Non-pigmented ciliary epithelial cell (primary cell): Measurements from ENCODE around the gene PRR29.
"Not testable (repeated sequence)": the region's sequence is repeated elsewhere in the genome, so short reads cannot be mapped to it uniquely, and the experiment has no call there.

ENCODE experiments used
- DNase-seq: peaks from one replicate; pipeline ENCODE4 v3.0.0-alpha.2; 2010; ENCODE audit warnings: low read depth

PRR29 gene

DNA sequence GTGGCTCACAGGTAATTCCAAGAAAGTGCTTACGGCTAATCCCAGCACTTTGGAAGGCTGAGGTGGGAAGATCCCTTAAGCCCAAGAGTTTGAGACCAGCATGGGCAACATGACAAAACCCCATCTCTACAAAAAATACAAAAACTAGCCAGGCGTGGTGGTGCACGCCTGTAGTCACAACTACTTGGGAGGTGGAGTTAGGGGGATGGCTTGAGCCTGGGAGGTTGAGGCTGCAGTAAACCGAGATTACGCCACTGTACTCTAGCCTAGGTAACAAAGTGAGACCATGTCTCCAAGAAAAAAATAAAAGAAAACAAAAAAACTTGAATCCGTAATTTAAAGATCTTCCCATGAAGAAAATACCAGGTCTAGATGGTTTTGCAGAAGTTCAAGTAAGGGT is 17.3 kb downstream of the PRR29 start:
- no peak for DNase-seq

DNA sequence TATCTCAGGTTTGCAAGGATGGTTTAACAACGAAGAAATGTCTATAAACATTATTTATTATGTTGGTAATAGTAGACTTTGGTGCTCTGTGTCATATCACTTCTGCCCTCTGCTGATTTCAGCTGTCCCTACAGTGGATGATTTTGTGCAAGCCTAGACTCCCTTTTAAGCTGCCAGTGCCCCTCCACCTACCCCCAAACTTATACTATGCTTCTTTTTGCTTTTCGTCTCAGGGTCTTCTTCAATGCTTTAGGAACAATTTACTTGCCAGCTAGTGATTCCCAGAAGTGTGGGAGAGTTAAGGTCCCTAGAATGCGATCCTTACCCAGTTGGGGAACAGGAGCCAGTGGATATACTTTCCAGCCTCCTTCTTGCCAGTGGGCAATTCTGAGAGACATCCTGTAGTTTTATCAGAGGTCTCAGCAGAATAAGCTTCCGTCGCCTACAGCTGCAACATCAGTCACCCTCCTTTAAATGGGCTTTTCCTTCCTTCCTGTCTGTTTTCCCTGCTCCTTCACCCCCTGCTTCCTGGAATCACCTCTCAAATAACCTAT is 18.2 kb downstream of the PRR29 start:
- DNase-seq: no peak

DNA sequence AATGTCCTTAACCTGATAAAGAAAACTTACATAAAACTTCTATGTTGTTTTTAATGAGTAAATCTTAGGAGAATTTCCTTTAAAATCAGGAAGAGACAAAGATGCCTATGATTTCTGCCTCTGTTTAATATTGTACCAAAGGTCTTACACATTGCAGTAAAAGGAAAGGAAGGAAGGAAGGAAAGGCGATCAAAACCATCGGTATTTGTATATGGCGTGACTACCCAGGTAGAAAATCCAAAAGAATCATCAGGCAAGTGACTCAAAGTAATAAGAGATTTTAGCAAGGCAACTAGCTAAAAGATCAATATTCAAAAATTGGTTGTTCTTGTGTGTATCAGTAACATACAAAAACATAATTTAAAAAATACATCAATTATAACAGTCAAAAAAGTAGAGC is 18.8 kb downstream of the PRR29 start:
- DNase-seq: no peak

DNA sequence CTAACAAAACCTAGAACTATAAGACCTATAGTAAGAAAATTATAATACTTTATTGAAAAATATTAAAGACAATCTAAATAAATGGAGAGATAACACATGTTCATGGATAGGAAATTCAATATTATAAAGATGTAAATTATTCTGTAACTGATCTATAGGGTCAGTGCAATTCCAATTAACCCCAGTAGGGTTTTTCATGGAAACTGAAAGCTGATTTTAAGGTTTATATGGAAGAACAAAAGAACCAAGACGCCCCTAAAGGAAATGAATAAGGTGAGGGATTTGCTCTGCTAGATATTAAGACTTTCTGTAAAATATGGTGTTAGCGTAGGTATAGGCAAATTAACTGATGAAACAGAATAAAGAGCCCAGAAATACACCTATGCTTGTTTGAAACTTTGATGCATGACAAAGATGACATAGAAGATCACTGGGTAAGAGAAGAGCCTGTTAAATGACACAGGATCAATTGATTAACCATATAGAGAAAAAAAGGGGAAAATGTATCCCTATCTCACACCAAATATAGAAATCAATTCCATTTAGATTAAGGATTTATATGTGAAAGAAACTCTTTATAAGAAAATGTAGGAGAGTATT is 19.3 kb downstream of the PRR29 start:
- DNase-seq: no peak

DNA sequence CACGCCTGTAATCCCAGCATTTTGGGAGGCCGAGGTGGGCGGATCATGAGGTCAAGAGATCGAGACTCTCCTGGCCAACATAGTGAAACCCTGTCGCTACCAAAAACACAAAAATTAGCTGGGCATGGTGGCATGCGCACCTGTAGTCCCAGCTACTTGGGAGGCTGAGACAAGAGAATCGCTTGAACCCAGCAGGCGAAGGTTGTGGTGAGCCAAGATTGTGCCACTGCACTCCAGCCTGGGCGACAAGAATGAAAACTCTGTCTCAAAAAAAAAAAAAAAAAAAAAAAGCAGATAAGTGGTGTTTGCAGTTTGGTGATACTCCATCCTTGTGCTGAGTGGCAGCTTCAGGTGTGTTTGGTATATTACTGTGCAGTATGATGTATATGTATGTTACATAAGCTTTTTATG is 21.4 kb downstream of the PRR29 start:
- not testable (repeated sequence) for DNase-seq

DNA sequence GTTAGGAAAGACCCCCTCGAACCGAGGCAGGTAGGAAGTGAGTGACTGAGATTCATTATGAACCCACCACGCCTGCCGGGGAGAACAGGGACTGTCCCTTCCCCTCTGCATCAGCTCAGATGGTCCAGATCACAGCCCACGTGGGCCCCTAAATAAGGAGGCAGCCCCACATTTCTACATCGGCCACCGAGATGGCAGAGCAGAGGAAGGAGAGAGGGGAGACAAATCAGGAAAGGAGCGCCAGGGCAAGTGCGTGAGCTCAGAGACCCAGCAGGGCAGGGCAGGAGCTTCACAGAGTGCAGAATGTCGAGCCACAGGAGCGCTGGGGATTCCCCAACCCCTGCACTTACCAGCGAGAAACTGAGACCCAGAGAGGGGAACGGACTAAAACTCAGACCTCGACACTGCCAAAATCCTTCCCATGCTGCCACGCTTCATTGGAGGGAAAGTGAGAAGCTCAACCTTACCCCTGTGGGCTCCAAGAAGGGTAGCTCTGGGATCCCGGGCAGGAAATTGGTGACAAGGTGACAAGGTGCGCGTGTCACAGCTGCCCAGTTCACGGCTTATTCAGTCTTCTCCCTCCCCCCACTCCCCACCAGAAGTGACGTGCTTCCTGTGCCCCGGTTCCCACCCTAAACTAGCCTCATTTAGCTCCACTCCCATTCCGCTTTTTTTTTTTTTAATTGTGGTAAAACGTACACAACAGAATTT is 22.1 kb downstream of the PRR29 start, which contains the start of gene ICAM2:
ICAM2 (minus strand) TSS at position 578 of the 711 bp plus-strand sequence. CDS start 13,942 bp downstream, outside the sequence.
- DNase-seq: no peak

DNA sequence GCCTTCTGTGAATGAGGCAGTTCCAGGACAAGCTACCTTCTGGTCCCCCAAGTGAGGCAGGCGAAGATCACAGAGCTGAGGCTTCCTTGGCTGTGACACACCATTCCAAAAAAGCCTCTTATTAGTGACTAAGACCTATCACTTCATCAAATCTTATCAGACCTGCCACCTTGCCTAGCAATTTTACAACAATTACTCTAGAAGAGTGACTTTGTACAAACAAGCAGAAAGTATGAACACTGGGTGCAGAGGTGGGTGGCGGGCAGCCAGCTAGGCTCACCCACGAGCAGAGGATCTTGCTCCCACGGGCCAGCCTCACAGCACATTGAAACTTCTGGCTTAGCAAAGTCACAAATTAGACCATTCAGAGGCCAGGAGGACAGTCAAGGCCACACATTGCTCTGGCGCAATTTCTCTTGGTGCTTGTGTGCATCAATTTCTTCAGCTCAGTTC is 24.5 kb downstream of the PRR29 start:
- DNase-seq: no peak

DNA sequence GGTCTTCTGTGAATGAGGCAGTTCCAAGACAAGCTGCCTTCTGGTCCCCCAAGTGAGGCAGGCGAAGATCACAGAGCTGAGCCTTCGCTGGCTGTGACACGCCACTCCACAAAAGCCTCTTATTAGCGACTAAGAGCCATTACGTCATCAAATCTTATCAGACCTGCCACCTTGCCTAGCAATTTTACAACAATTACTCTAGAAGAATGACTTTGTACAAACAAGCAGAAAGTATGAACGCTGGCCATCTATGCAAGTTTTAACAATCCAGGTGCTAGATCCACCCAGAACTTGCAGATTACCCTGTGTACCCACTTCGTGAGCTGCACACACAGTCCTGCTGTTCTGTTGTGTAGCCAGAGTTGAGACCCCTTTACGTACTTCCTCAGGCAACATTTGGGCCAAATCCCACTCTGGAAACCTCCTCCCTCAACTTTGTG is 26.1 kb downstream of the PRR29 start:
- DNase-seq: no peak

DNA sequence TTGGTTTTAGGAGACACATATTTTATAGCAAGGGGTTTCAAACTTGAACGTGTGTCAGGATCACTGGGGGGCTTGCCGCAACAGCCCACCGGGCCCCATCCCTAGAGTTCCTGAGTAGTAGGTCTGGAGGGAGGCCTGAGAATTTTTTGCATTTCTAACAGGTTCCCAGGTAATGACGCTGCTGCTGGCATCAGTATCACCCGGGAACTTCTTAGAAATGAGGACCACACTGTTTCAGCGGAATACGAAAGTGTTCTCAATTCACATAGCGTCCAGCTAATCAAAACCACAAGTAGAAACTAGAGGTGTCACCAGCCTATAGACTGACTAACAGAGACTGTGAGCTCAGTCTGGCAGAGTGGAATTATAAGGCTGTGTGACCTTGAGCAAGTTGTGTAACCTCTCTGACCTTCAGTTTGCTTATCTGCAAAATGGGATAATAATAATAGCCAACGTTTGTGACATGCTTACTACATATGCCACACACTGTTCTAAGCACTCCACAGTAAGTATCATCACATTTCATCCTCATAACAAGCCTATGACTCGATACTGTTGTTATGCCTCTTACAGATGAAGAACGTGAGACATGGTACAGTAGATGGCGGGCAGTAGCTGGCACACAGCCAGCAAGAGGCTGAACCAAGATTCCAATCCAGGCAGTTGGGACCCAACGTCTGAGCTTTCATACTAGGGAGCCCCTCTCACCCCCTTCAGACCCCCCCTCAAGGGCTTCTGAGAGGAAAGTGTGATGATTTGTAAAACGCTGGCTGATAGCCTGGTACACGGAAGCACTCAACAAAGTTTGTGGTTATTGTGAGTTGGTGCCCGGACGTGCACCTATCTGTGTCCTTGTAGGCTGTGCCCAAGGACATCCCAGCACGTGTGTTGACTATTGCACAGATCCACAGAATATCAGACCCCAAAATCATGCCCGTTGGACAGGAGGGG is 26.9 kb downstream of the PRR29 start:
- DNase-seq: no peak

DNA sequence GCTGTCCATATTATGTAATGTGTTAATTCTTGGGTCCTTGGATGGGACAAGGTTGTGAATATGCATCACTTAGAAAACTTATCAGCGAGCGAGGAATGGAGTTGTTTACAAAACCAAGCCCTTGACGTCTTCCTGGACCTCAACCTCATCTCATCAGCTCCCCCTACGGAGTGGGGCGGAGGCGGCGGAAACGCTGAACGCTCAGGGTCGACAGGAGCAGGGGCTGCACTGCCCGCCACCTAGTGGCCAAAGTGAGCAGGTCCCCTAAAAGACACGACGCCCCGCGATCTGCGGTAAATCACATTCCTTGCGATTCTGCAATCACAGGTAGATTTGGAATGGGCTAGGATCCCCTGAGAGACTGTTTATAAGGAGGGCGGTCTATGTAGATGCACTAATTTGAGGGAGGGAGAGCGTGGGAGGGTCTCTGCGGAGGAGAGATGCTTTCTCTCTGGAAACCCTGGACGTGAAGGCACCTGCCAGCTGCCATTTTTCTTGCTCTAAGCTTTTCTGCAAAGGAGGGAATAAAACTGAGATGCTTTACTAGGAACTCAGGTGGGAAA is 27.7 kb downstream of the PRR29 start:
- peak; percentile 4 for DNase-seq

DNA sequence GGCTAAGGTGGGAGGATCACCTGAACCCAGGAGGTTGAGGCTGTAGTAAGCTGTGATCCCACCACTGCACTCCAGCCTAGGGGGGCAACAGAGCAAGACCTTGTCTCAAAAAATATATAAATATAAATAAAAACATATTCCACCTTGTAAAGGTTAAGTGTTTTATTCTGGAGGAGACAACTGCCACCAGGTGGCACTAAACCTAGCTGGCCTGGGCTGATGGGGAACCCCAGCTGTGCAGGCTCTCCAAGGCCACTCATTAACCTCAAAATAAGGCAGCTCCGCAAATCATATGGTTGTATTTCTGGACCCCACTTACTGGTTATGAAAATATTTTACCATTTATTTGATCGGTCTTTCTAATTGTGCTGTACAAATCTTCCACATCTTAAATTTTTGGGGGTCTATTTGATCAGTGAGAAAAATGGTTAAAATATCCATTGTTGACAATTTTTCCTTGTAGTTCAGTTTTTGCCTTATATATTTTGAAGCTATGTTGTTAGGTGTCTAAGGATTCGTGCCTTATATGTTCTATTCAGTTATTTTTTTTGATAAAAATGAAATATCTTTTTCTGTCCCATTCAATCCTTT is 30.8 kb downstream of the PRR29 start:
- peak; percentile 23 for DNase-seq

DNA sequence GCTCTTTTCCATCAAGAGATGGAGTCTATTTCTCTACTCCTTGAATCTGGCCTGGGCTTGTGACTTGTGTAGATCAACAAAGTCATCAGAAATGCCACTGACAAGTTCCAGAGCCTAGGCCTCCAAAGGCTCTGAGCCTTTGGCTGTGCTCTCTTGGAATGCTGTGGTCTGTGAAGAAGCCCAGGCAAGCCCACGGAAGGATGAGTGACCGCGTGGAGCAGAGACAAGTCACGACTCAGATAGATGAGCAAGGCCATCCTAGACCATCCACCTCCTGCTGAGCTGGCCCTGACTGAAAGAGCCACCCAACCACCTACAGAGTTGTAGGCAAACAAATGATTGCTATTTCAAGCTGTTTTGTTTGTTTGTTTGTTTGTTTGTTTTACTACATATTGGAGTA is 33.9 kb downstream of the PRR29 start:
- no peak for DNase-seq

DNA sequence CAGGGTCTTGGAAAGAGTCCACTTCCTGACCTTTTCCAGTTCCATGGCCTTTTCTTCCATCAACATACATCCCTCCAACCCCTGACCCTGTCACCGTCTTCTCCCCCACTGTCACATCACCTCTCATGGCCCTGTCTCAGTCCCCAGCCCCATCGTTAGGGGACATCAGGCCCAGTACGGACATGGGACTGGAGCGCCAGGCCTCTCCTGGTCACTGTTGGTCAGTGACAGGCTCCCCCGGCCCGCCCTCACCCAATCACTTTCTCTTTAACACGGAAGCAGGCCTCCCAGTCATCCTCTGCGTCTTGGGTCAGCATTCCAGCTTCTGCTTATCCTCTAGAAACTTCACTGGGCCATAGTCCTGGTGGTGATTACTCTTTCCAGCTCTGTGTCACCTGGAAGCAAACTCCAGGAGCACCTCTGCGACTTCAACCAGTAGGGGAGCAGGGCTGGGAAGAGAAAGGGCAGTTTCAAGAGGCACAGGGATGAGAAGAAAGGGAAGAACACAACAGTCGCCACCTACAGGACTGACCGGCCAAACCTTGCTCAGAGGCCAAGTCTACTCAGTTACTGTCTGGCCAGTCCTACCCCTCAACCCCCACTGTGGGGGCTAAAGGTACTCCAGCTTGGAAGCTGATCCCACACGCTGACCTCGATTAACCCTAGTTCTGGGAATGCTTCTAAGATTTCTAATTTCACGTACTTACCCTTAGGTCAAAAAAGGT is 38.2 kb downstream of the PRR29 start:
- DNase-seq: no peak

DNA sequence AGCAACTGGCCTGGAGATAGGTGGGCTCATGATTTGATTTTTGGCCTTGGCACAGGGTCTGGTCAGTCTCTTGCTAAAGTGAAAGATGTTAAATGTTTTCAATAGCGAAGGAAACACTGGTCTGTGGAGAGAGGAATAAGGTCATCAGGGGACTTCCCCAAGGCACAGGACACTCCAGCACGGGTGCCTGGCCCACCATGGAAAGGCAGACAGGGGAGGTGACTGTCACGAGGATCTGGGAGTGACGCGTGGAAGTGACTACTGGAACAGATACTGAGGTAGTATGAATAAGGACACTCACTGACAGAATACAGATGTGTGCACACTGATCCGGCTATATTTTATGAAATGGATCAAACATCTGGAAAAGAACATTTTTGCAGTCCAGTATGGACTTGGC is 39.0 kb downstream of the PRR29 start:
- DNase-seq: no peak

DNA sequence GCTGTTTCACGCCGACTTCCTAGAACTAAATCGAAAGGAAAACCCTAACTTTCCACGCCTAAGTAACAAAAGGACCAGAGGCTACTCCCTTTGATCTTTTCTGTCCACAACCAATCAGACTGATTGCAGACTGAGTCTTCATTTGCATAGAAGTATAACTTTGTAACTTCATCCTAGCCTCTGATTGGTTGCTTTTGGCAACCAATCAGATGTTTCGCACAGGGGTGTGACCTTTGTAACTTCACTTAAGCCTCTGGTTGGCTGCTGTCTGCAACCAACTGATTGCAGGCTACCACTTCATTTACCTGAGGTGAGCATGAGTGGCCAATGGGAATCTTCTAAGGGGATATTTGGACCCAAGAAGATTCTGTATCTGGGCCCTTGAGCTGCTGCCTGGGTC is 39.7 kb downstream of the PRR29 start:
- no peak for DNase-seq

DNA sequence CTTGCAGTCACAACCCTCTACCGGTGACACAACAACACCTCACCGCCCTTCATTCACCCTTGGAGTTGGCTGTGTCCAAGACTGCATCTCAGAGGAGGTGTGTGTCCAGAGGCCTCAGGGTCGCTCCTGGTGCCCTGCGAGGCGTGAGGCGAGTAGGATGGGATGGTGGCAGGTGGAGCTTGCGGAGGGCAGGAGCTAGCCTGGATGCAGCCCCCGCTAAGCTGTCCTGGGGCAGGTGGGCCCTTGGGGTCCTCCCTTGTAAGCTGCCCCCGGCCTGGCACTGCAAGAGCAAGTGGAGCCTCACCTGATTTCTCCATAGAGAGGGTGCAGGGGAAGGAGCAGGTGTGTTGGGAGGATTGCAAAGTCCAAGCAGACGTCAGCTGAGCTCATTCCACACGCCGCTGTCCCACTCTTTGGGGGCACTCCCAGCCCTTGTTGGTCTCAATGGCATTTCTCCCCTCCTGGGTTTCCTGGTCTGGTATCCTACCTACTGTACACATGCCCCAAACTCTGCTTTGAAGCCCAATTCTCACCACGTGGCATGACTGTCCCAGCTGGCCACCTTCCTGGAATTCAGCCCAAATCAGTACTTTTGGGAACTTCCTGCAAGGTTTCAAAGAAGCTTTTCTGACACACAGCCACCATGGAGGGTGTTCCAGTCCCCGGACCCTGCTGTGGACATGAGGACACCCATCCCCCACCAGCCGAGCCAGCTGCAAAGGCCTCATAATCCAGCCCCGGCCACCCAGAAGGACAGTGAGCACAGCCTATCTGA is 40.4 kb downstream of the PRR29 start:
- DNase-seq: no peak

DNA sequence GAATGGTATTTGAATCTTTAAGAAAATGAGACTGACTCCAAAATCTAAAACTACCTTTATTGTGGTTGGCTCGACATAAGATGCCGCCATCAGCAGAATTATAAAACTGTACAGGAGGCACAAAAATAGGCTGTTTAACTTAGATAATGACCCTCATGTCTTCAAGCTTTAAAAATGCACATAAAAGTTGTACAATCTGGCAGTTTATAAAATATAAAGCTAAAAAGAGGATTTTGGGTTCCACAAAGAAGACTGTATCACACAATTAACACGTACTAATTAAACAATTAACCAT is 40.9 kb downstream of the PRR29 start:
- DNase-seq: no peak

DNA sequence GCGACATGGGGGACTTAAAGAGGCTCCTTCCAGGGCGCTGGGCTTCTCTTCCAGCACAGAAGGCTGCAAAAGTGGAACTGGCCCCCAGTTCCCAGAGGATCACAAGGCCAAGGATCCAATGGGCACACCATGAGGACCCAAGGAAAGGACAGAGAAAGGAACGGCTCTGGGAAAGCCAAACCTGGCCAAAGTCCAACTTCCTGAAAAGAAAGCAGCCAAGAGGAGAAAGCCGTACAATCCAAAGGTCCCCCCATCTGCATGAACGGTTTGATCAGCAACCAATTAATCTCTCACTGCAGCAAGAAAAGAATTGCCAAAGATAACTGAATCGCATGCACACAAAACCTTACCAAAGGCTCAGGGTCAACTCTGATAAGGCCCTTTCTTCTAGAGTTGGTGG is 42.1 kb downstream of the PRR29 start:
- no peak for DNase-seq

DNA sequence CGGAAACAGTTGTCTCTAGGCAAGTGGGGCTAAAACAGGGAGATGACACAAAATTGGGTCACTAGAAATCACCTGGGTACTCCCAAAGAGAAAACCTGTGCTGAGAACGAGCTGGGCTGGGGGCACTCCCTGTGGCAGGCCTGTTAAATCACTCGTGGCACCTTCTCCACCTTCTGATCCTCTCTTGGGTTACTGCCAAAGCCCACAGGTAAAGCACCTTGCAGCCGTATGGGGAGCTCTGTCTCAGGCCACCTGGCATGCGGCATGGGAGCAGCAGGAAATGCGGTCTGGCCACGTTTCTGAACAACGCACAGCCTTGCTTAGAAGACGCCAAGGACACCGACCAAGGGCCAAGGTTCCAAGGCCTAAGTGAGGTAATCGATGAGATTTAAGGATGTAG is 43.8 kb downstream of the PRR29 start:
- DNase-seq: no peak
